Right atrium auricular region (tissue), 2 donors: Measurements from ENCODE around the gene ZNF362. TPM values are rescaled to one million over a fixed set of nuclear protein-coding genes. Genes with fewer than 3 reads are reported as not detected.

Source experiments
- DNase-seq: peaks from one replicate; pipeline ENCODE4 v3.0.0-alpha.2; 2019; ENCODE audit warnings: low spot score
- H3K27ac ChIP-seq, 2 donors: fragments of 200-600 bp; sonication (generic); 1 replicate in 1 of 2; 2 replicates in 1 of 2; pipeline ENCODE4 v1.5.1; 2016 to 2019
- H3K27me3 ChIP-seq, 2 donors: fragments of 200-600 bp; sonication (generic); one replicate each; pipeline versions ENCODE4 v1.5.1 to v1.6.0; 2017 to 2019
- H3K36me3 ChIP-seq: fragments of 200-600 bp; sonication (generic); one replicate; pipeline ENCODE4 v1.5.1; 2016
- H3K4me1 ChIP-seq, 2 donors: fragments of 200-600 bp; sonication (generic); one replicate each; pipeline versions ENCODE4 v1.5.1 to v1.6.0; 2017 to 2019
- H3K4me3 ChIP-seq, 2 donors: fragments of 200-600 bp; sonication (generic); 1 replicate in 1 of 2; 2 replicates in 1 of 2; pipeline ENCODE4 v1.5.1; 2017 to 2019; ENCODE audit warnings: mild to moderate bottlenecking in 1 of 2, moderate library complexity in 1 of 2
- H3K9me3 ChIP-seq, 2 donors: fragments of 200-600 bp; sonication (generic); one replicate each; pipeline ENCODE4 v1.5.1; 2019
- CTCF ChIP-seq, 2 donors: fragments of 200-600 bp; sonication (generic); IDR thresholded peaks; one replicate each; pipeline ENCODE4 v1.5.1; 2019; ENCODE audit warnings: antibody characterized with exemption in 2 of 2
- microRNA counts, 2 donors: library from miRNA; unstranded; fragments of <30 nt; microRNA quantifications; one replicate each; lab custom pipeline; 2016 to 2017
- microRNA-seq, 2 donors: library from miRNA; unstranded; fragments of <30 nt; microRNA quantifications; one replicate each; pipeline ENCODE4, GENCODE V29; 2016 to 2017; ENCODE audit warnings: borderline number of aligned reads in 2 of 2, borderline replicate concordance in 1 of 2
- total RNA-seq, 2 donors: library from RNA; depleted of rRNA; stranded (reverse); fragments of >200 nt; gene quantifications; one replicate each; pipeline ENCODE4 v1.1.0, GENCODE V29; 2016

ZNF362 gene
- total RNA-seq, 2 donors from 2014 or later, result 23.5 to 50.5 TPM

- TF ChIP-seq CTCF (IDR thresholded peaks at IDR 0.05), result no peak
- DNase-seq, result peak; percentile 54
- H3K4me3 ChIP-seq, result peak overlapping the region; percentile 97 to 98
- H3K27me3 ChIP-seq, result no peaks in the 10 kb centered on the region
- peak overlapping the region; percentile 99 to 100 for H3K27ac ChIP-seq
- peaks cover 0 to 61% of the 10 kb centered on the region in 2 donors for H3K4me1 ChIP-seq
- no peaks in the 10 kb centered on the region for H3K9me3 ChIP-seq
- H3K36me3 ChIP-seq, result peaks cover 8% of the 10 kb centered on the region
Measured at GRCh38 chr1:33348676-33349080, 92.4 kb downstream of the ZNF362 start.

- peak; percentile 59 for DNase-seq
- Histone ChIP-seq H3K4me3 (peak overlapping the region; percentile 97 to 98), H3K27ac (peak overlapping the region; percentile 99 to 100), H3K9me3 (no peaks in the 10 kb centered on the region), H3K36me3 (peaks cover 8% of the 10 kb centered on the region), H3K27me3 (no peaks in the 10 kb centered on the region), H3K4me1 (peaks cover 0 to 56% of the 10 kb centered on the region in 2 donors)
- TF ChIP-seq CTCF (IDR thresholded peaks at IDR 0.05), result no peak
Measured at GRCh38 chr1:33349081-33349759, 92.9 kb downstream of the ZNF362 start.

GRCh38 chr1:33349778-33350610, 93.7 kb downstream of the ZNF362 start:
- no peaks in the 10 kb centered on the region for H3K27me3 ChIP-seq
- peak; percentile 86 for DNase-seq
- peaks cover 0 to 48% of the 10 kb centered on the region in 2 donors for H3K4me1 ChIP-seq
- H3K4me3 ChIP-seq, result peak overlapping the region; percentile 41 to 98
- H3K27ac ChIP-seq, result peak overlapping the region; percentile 78 to 87
- H3K9me3 ChIP-seq, result no peaks in the 10 kb centered on the region
- TF ChIP-seq CTCF (IDR thresholded peaks at IDR 0.05), result peak in 1 of 2 donors; percentile 11
- peaks cover under 1% of the 10 kb centered on the region for H3K36me3 ChIP-seq

MicroRNA genes within 50 kb of the gene (microRNA counts, 767-probe panel; counts per million panel counts)
- 0 to 1,922 counts per million in 2 donors for microRNA hsa-miR-3605-5p (lab: Ali Mortazavi, UCI)

Small RNA genes lying within 50 kb of the gene (microRNA-seq; reads per million reads assigned to microRNA genes)
- gene MIR3605, result 71.5 to 80.6 reads per million in 2 donors

Other genes starting within 250 kb of the ZNF362 start
- gene AK2, start 219.6 kb upstream of the ZNF362 start, total RNA-seq, result 100 to 1,000 TPM; 120 to 162 TPM
- 1 to 10 TPM; 1.9 to 3.3 TPM for gene AZIN2, start 175.3 kb upstream of the ZNF362 start, total RNA-seq
- gene TRIM62, start 74.4 kb upstream of the ZNF362 start, total RNA-seq, result 1 to 10 TPM; 2.4 to 6.8 TPM
- not detected for gene A3GALT2, start 64.6 kb downstream of the ZNF362 start, total RNA-seq
- 100 to 1,000 TPM in 1 of 2 donors, 10 to 100 TPM in 1; 98.4 to 144 TPM for gene PHC2, start 174.6 kb downstream of the ZNF362 start, total RNA-seq
- 1 to 10 TPM; 4.7 to 7.3 TPM for gene ZSCAN20, start 216.2 kb downstream of the ZNF362 start, total RNA-seq